ENCODE results near the gene NOS1AP.

GRCh38 chr1:162081316-162081715 lies 11.8 kb downstream of the NOS1AP start:
- TF ChIP-seq CTCF (IDR thresholded peaks at IDR 0.05) (no peak), REST (IDR thresholded peaks at IDR 0.05; ENCODE audit: low read depth, low read length) (no peak), EP300 (IDR thresholded peaks at IDR 0.05; ENCODE audit: borderline replicate concordance in 1 of 2, low read depth in 1 of 2, low read length in 1 of 2) (no peak), ELF1 (IDR thresholded peaks at IDR 0.05) (no peak), ZBTB33 (IDR thresholded peaks at IDR 0.05; ENCODE audit: borderline replicate concordance, low read depth) (no peak), NRF1 (IDR thresholded peaks at IDR 0.05; ENCODE audit: low read depth, low read length) (no peak), SIN3A (IDR thresholded peaks at IDR 0.05; ENCODE audit: borderline replicate concordance, low read depth, low read length) (no peak), JUND (IDR thresholded peaks at IDR 0.05) (no peak)

Measured in SK-N-SH (cell line).